ENCODE results near the gene UQCRQ.

DNA sequence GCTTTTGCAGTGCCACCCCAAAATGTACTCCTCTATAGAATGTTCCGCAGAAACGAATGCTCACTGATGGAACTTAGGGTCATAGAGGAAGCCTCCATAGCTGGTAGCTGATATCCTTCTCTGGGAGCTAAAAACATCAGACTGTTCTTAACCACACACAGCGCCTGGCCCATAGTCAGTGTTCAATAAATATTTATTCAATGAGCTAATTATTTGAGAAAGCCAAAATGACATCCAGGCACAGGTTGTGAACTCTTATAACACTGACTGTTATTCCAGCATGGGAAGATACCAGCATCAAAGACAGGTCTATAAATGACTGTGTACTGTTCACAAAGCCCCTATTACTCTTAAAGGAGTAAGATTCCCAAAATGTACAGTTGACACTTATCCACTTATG lies 13.1 kb upstream of the UQCRQ start:
- TF ChIP-seq CTCF (IDR thresholded peaks at IDR 0.05) (no peak), ZFX (IDR thresholded peaks at IDR 0.05; ENCODE audit: borderline replicate concordance) (no peak)

All from 22Rv1 (cell line).